Ishikawa (cell line): ENCODE measurements around the gene PDE3B.

Experiments used
- CEBPB ChIP-seq: IDR thresholded peaks from 2 replicates; pipeline ENCODE4 v1.6.1; 2012
- CREB1 ChIP-seq: IDR thresholded peaks from 2 replicates; pipeline ENCODE4 v1.6.1; 2012; ENCODE audit warnings: low read depth
- FOXM1 ChIP-seq: IDR thresholded peaks from 2 replicates; pipeline ENCODE4 v1.6.1; 2012; ENCODE audit warnings: low read depth, borderline replicate concordance
- RAD21 ChIP-seq: IDR thresholded peaks from 2 replicates; pipeline ENCODE4 v1.6.1; 2012; ENCODE audit warnings: low read depth
- TCF12 ChIP-seq: IDR thresholded peaks from 2 replicates; pipeline ENCODE4 v1.6.1; 2012; ENCODE audit warnings: low read depth
- YY1 ChIP-seq: IDR thresholded peaks from 2 replicates; pipeline ENCODE4 v1.6.1; 2012; ENCODE audit warnings: low read depth

DNA sequence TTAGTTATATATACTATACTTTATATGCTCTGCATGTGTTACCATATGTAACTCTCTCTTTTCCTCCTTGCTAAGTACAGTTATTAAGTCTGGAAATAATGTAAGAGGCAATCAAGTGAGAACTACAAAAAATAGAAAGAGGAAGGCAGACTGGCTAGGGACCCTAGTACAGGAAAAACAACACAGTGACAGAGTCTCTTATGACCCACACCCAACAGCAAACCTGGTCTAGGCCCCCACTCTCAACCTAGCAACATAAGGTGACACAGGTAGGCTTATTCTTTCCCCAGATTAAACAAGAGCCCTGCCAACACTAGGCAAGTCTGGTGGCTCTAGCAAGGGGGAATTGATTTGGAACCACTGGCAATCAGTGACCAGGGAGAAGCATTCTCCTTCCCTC, 132.3 kb downstream of the PDE3B start:
- TF ChIP-seq CEBPB (no peak), CREB1 (no peak), FOXM1 (no peak), TCF12 (no peak), YY1 (no peak), RAD21 (no peak)
